Muscle of leg (tissue), 11 donors: ENCODE data around the gene ARIH2. TPM values are rescaled to one million over a fixed set of nuclear protein-coding genes. Genes with fewer than 3 reads are reported as not detected.

Experiments used
- DNase-seq: peaks from one replicate; pipeline ENCODE4 v3.0.0; 2013
- H3K27ac ChIP-seq: one replicate; pipeline ENCODE4 v1.5.1; 2013; ENCODE audit warnings: mild to moderate bottlenecking, low read length, control low read depth
- H3K27me3 ChIP-seq: one replicate; pipeline ENCODE4 v1.6.1; 2013; ENCODE audit warnings: low read length; ENCODE audit not compliant: control insufficient read depth, insufficient read depth
- H3K36me3 ChIP-seq: one replicate; pipeline ENCODE4 v1.6.1; 2013; ENCODE audit warnings: low read length; ENCODE audit not compliant: control insufficient read depth, insufficient read depth
- H3K4me1 ChIP-seq: one replicate; pipeline ENCODE4 v1.6.1; 2013; ENCODE audit warnings: low read length; ENCODE audit not compliant: control insufficient read depth, insufficient read depth
- H3K4me3 ChIP-seq: one replicate; pipeline ENCODE4 v1.5.1; 2013; ENCODE audit warnings: low read length, control low read depth
- H3K9me3 ChIP-seq: replicated peaks from 2 replicates; pipeline ENCODE4 v1.6.1; 2013; ENCODE audit warnings: low read depth, low read length; ENCODE audit not compliant: control insufficient read depth
- WGBS: methylation state at CpG from one replicate; pipeline ENCODE4 v1.1.5; 2013; ENCODE audit warnings: missing lambda C conversion rate; ENCODE audit not compliant: insufficient coverage; 5-methylcytosine and 5-hydroxymethylcytosine counted together
- polyA plus RNA-seq, 8 donors: library from polyadenylated mRNA; unstranded; fragments of 120-200 nt; gene quantifications; one replicate each; pipeline versions ENCODE4 v1.2.1 to v1.2.3, GENCODE V29; 2013; ENCODE audit warnings: inconsistent platforms in 1 of 8, low replicate concordance in 1 of 8; ENCODE audit not compliant: insufficient read length in 8 of 8, insufficient read depth in 1 of 8
- total RNA-seq: library from RNA; stranded (reverse); fragments of 120-200 nt; gene quantifications from one replicate; pipeline ENCODE4 v1.2.4, GENCODE V29; 2013

ARIH2 gene
- total and polyA plus RNA-seq, 9 donors, result 45.6 to 61.5 (median 51.8) TPM

DNA sequence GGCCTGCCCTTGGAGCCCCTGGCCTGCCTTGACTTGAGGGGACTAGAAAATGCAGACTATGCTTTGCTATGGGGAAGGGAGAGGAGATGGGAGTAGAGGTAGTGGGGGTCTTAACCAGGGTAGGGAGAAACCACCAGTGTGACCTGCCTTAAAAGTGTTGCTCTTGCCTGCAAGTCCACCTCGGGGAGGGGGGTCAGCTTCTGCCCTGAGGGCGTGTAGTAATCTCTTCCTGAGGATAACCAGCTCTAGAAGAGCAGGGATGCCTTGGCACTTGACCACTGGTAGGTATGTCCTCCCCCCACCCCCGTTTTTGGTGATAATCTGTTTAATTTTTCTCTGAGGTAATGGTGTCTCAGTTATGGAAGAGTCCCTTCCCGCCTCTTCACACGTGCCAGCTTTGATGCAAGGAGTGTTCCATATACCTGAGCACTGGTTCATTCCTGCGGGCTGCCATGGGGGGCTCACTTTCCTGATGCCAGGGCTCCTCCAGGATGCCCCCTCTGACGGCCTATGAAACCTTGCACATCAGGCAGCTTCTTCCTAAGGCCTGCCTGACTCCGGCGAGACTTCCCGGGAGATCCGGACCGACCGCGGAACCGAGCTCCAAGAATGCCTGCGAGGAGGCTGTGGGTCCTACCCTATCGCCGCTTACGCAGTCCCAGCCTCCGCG, 70.6 kb downstream of the ARIH2 start:
- Histone ChIP-seq H3K27me3 (no peaks in the 10 kb centered on the region), H3K4me3 (peak overlapping the region; percentile 63), H3K36me3 (peaks cover 22% of the 10 kb centered on the region), H3K4me1 (peaks cover 19% of the 10 kb centered on the region), H3K9me3 (no peaks in the 10 kb centered on the region), H3K27ac (peak overlapping the region; percentile 94)
- DNase-seq, result no peak
- WGBS, result under 1% methylated on average over 16 of the region's 21 CpGs

- peaks cover 19% of the 10 kb centered on the region for H3K4me1 ChIP-seq
- peaks cover 16% of the 10 kb centered on the region for H3K36me3 ChIP-seq
- H3K9me3 ChIP-seq, result no peaks in the 10 kb centered on the region
- no peaks in the 10 kb centered on the region for H3K27me3 ChIP-seq
- WGBS, result under 1% methylated on average over 91 of the region's 91 CpGs
- H3K27ac ChIP-seq, result peak within 1 kb of the TSS; percentile 94
- peak; percentile 95 for DNase-seq
- peak within 1 kb of the TSS; percentile 70 for H3K4me3 ChIP-seq
These were observed 71.4 kb downstream of the ARIH2 start, which contains the start of gene P4HTM for GRCh38 chr3:48989796-48990635. P4HTM (plus strand) TSS chr3:48990241; CDS start chr3:48990257, 16 bp downstream.

GRCh38 chr3:48990636-48991469, 72.2 kb downstream of the ARIH2 start:
- Histone ChIP-seq H3K27me3 (no peaks in the 10 kb centered on the region), H3K36me3 (peaks cover 7% of the 10 kb centered on the region), H3K9me3 (no peaks in the 10 kb centered on the region), H3K4me1 (peaks cover 19% of the 10 kb centered on the region), H3K4me3 (peak overlapping the region; percentile 70), H3K27ac (peak overlapping the region; percentile 9)
- no peak for DNase-seq
- 4% methylated on average over 36 of the region's 40 CpGs for WGBS

- WGBS, result 94% methylated on average over 3 of the region's 5 CpGs
- H3K36me3 ChIP-seq, result peaks cover 11% of the 10 kb centered on the region
- no peaks in the 10 kb centered on the region for H3K27me3 ChIP-seq
- peaks cover 19% of the 10 kb centered on the region for H3K4me1 ChIP-seq
- no peak overlapping the region for H3K27ac ChIP-seq
- H3K9me3 ChIP-seq, result no peaks in the 10 kb centered on the region
- no peak for DNase-seq
- H3K4me3 ChIP-seq, result no peak overlapping the region
These were observed 73.4 kb downstream of the ARIH2 start for GRCh38 chr3:48991851-48992545.

DNA sequence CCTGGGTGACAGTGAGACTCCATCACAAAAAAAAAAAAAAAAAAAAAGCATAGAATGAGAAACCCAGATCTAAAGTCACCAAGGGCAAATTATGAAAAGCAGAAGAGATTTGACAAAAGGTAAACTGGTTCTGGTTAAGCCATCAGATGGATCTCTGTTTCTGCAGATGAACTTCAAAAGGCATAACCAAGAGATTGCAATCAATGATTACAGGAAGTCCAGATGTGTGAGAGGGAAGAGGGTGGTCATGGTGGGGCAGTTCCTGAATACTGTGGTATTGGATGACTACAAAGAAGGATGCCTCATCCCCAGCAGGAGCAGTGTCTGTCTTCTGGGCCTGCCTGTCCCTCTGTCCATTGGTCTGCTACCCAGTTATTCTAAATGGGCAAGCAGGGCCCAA, 75.2 kb downstream of the ARIH2 start:
- Histone ChIP-seq H3K9me3 (no peaks in the 10 kb centered on the region), H3K27me3 (no peaks in the 10 kb centered on the region), H3K4me3 (no peak overlapping the region), H3K4me1 (peaks cover 19% of the 10 kb centered on the region), H3K27ac (no peak overlapping the region), H3K36me3 (peaks cover 13% of the 10 kb centered on the region)
- DNase-seq, result no peak

- peaks cover 2% of the 10 kb centered on the region for H3K4me1 ChIP-seq
- no peak for DNase-seq
- 89% methylated on average over 8 of the region's 8 CpGs for whole genome bisulfite sequencing
- peaks cover 13% of the 10 kb centered on the region for H3K36me3 ChIP-seq
- H3K4me3 ChIP-seq, result no peak overlapping the region
- no peaks in the 10 kb centered on the region for H3K9me3 ChIP-seq
- H3K27ac ChIP-seq, result no peak overlapping the region
- H3K27me3 ChIP-seq, result no peaks in the 10 kb centered on the region
These were observed 78.0 kb downstream of the ARIH2 start for GRCh38 chr3:48996640-48997039.

DNA sequence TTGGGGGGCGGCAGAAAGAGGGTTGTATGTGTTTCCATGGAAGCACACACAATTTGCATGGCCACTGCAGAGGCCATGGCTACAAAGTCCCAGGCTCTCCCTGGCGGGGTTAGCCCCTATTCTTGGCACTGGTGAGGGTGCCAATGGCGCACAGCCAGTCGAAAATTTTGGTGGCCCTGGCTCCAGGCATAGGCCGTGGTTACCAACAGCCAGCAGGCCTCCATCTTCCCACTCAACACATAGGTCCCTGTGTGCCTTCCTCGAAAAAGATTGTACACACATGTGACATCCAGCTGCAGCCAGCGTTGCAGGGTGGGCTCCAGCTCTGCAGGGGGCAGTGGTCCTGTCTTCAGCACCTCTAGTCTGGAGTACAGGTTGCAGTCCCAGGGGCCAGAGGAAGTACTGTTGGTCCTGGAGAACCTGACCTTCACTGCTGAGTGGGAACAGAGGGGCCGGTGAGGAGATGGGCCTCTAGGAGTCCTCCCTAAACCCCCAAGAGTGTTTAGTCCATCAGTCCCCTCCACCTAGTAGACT, 78.5 kb downstream of the ARIH2 start:
- Histone ChIP-seq H3K27me3 (no peaks in the 10 kb centered on the region), H3K4me1 (no peaks in the 10 kb centered on the region), H3K9me3 (no peaks in the 10 kb centered on the region), H3K4me3 (no peak overlapping the region), H3K27ac (no peak overlapping the region), H3K36me3 (peaks cover 13% of the 10 kb centered on the region)
- no peak for DNase-seq
- WGBS, result 77% methylated on average over 6 of the region's 8 CpGs

- no peaks in the 10 kb centered on the region for H3K9me3 ChIP-seq
- no peak overlapping the region for H3K27ac ChIP-seq
- H3K27me3 ChIP-seq, result no peaks in the 10 kb centered on the region
- DNase-seq, result no peak
- WGBS, result 55% methylated on average over 16 of the region's 20 CpGs
- peaks cover 13% of the 10 kb centered on the region for H3K36me3 ChIP-seq
- H3K4me3 ChIP-seq, result no peak overlapping the region
- no peaks in the 10 kb centered on the region for H3K4me1 ChIP-seq
These were observed 79.3 kb downstream of the ARIH2 start for GRCh38 chr3:48997714-48998637.
